SU-DHL-6 (cell line): ENCODE data around the gene FADS1.

Experiments
- H2AFZ ChIP-seq: fragments of 200-600 bp; sonication (generic); 2 replicates; pipeline ENCODE4 v1.6.1; 2014; ENCODE audit warnings: low read depth, mild to moderate bottlenecking, moderate library complexity, mixed read lengths, antibody characterized with exemption, low read length; ENCODE audit not compliant: severe bottlenecking
- H3F3A ChIP-seq: fragments of 200-600 bp; shearing (Covaris generic); 2 replicates; pipeline ENCODE4 v1.6.0; 2016; ENCODE audit warnings: antibody characterized with exemption, mild to moderate bottlenecking; ENCODE audit not compliant: insufficient read depth
- H3K27ac ChIP-seq: fragments of 200-600 bp; sonication (generic); 2 replicates; pipeline ENCODE4 v1.5.1; 2016; ENCODE audit warnings: low read depth, mild to moderate bottlenecking, low read length, moderate library complexity, mixed read lengths
- H3K27me3 ChIP-seq: fragments of 200-600 bp; sonication (generic), shearing (Covaris generic); 2 replicates; pipeline ENCODE4 v1.6.0; 2014; ENCODE audit warnings: mild to moderate bottlenecking, low read length
- H3K36me3 ChIP-seq: fragments of 200-600 bp; sonication (generic); 2 replicates; pipeline ENCODE4 v1.6.1; 2014; ENCODE audit warnings: mild to moderate bottlenecking, low read length, mixed read lengths
- H3K4me2 ChIP-seq: fragments of 300-600, 200-600 bp; shearing (Covaris generic), sonication (generic); 2 replicates; pipeline ENCODE4 v1.6.0; 2014; ENCODE audit warnings: low read length, low read depth, mild to moderate bottlenecking; ENCODE audit not compliant: poor library complexity, severe bottlenecking
- H3K4me3 ChIP-seq: fragments of 200-600 bp; sonication (generic); 2 replicates; pipeline ENCODE4 v1.5.1; 2014; ENCODE audit warnings: antibody characterized with exemption, low read length, mild to moderate bottlenecking, mixed read lengths; ENCODE audit not compliant: insufficient read depth, poor library complexity, severe bottlenecking
- H3K79me2 ChIP-seq: fragments of 200-600 bp; sonication (generic); 2 replicates; pipeline ENCODE4 v1.6.1; 2014; ENCODE audit warnings: mild to moderate bottlenecking, low read length, moderate library complexity; ENCODE audit not compliant: insufficient read depth
- H3K9ac ChIP-seq: fragments of 200-600 bp; sonication (generic); 2 replicates; pipeline ENCODE4 v1.7.0; 2014; ENCODE audit warnings: mild to moderate bottlenecking, low read length
- H3K9me2 ChIP-seq: fragments of 200-600 bp; sonication (generic); replicated peaks from 2 replicates; pipeline ENCODE4 v1.6.1; 2014; ENCODE audit warnings: low read length; ENCODE audit not compliant: insufficient read depth
- H3K9me3 ChIP-seq: fragments of 200-600 bp; sonication (generic); 2 replicates; pipeline ENCODE4 v1.6.1; 2014; ENCODE audit warnings: low read length, mixed read lengths; ENCODE audit not compliant: insufficient read depth
- H4K20me1 ChIP-seq: fragments of 200-600 bp; sonication (generic); 2 replicates; pipeline ENCODE4 v1.6.1; 2014; ENCODE audit warnings: low read depth, mild to moderate bottlenecking, antibody characterized with exemption, low read length, moderate library complexity, mixed read lengths
- EZH2phosphoT487 ChIP-seq: fragments of 200-600 bp; sonication (generic), shearing (Covaris generic); conservative IDR thresholded peaks from 2 replicates; pipeline ENCODE4 v1.6.1; 2018; ENCODE audit warnings: mild to moderate bottlenecking, antibody characterized with exemption, low read length, moderate library complexity, mixed read lengths
- TF ChIP-seq, protein P1 (sequence below): fragments of 200-600 bp; sonication (generic); IDR thresholded peaks from one replicate; pipeline ENCODE4 v1.5.1; 2017; ENCODE audit warnings: antibody characterized with exemption, mild to moderate bottlenecking, low read length, moderate library complexity; ENCODE audit not compliant: insufficient read depth, poor library complexity, severe bottlenecking

The FADS1 gene

DNA sequence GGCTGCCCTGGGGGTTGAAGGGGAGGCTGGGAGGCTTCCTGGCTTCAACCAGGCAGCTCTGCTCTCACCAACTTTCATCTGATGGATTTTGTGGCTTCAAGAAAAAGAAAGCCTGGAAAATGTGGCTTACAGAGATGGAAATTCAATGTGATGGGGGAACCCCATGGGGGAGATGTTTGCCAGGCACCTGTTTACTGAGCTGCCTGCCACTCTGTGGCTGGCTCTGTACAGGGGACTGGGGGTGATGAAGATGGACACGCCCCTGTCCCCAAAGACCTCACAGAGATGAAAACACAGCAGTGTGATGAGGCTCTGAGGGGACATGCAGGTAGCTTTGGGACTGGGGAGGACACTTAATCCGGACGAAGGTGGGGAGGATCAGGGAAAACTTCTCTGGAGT lies 34.5 kb downstream of the FADS1 start:
- Histone ChIP-seq H3K36me3 (no peaks in the 10 kb centered on the region), H3K9me3 (no peaks in the 10 kb centered on the region), H3K4me2 (no peak overlapping the region), H4K20me1 (no peaks in the 10 kb centered on the region), H3K4me3 (no peak overlapping the region), H3K79me2 (no peaks in the 10 kb centered on the region), H3F3A (no peaks in the 10 kb centered on the region), H3K27ac (no peak overlapping the region), H3K27me3 (no peaks in the 10 kb centered on the region), H3K9ac (no peak overlapping the region), H3K9me2 (no peaks in the 10 kb centered on the region), H2AFZ (no peak overlapping the region)
- TF ChIP-seq EZH2phosphoT487: no peak
- TF ChIP-seq, protein P1, sequence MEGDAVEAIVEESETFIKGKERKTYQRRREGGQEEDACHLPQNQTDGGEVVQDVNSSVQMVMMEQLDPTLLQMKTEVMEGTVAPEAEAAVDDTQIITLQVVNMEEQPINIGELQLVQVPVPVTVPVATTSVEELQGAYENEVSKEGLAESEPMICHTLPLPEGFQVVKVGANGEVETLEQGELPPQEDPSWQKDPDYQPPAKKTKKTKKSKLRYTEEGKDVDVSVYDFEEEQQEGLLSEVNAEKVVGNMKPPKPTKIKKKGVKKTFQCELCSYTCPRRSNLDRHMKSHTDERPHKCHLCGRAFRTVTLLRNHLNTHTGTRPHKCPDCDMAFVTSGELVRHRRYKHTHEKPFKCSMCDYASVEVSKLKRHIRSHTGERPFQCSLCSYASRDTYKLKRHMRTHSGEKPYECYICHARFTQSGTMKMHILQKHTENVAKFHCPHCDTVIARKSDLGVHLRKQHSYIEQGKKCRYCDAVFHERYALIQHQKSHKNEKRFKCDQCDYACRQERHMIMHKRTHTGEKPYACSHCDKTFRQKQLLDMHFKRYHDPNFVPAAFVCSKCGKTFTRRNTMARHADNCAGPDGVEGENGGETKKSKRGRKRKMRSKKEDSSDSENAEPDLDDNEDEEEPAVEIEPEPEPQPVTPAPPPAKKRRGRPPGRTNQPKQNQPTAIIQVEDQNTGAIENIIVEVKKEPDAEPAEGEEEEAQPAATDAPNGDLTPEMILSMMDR: no peak

- Histone ChIP-seq H2AFZ (no peak overlapping the region), H3K27me3 (no peaks in the 10 kb centered on the region), H3F3A (no peaks in the 10 kb centered on the region), H3K4me3 (no peak overlapping the region), H3K9me2 (no peaks in the 10 kb centered on the region), H3K36me3 (no peaks in the 10 kb centered on the region), H3K9me3 (no peaks in the 10 kb centered on the region), H3K9ac (no peak overlapping the region), H3K27ac (no peak overlapping the region), H3K4me2 (no peak overlapping the region), H4K20me1 (no peaks in the 10 kb centered on the region), H3K79me2 (no peaks in the 10 kb centered on the region)
- TF ChIP-seq, protein P1: no peak
- TF ChIP-seq EZH2phosphoT487: no peak
Measured at GRCh38 chr11:61781585-61781984, 35.2 kb downstream of the FADS1 start.

- H3K9ac ChIP-seq: no peak overlapping the region
- H3K27me3 ChIP-seq: no peaks in the 10 kb centered on the region
- no peak overlapping the region for H2AFZ ChIP-seq
- H3K79me2 ChIP-seq: no peaks in the 10 kb centered on the region
- TF ChIP-seq EZH2phosphoT487: no peak
- TF ChIP-seq, protein P1: no peak
- H3K4me3 ChIP-seq: no peak overlapping the region
- H4K20me1 ChIP-seq: no peaks in the 10 kb centered on the region
- H3K27ac ChIP-seq: no peak overlapping the region
- H3K36me3 ChIP-seq: no peaks in the 10 kb centered on the region
- H3K9me2 ChIP-seq: no peaks in the 10 kb centered on the region
- H3F3A ChIP-seq: no peaks in the 10 kb centered on the region
- H3K4me2 ChIP-seq: no peak overlapping the region
- no peaks in the 10 kb centered on the region for H3K9me3 ChIP-seq
Measured at GRCh38 chr11:61780581-61781162, 36.1 kb downstream of the FADS1 start.
